Progenitor cell of endocrine pancreas (in vitro differentiated cells): ENCODE measurements around the gene ATP5PD. TPM values are rescaled to one million over a fixed set of nuclear protein-coding genes. Genes with fewer than 3 reads are reported as not detected.

Experiments
- DNase-seq: peaks from one replicate; pipeline ENCODE4 v3.0.0; 2021; ENCODE audit warnings: low spot score; ENCODE audit not compliant: unreplicated experiment
- H3K27ac Mint-ChIP-seq: 2 replicates; pipeline ENCODE4 v1.8.0; 2021; ENCODE audit warnings: mild to moderate bottlenecking, moderate library complexity, mixed read lengths
- H3K27me3 Mint-ChIP-seq: 2 replicates; pipeline ENCODE4 v1.8.0; 2021; ENCODE audit warnings: mixed read lengths
- H3K36me3 Mint-ChIP-seq: 2 replicates; pipeline ENCODE4 v1.8.0; 2022; ENCODE audit warnings: mixed read lengths; ENCODE audit not compliant: insufficient read depth
- H3K4me1 Mint-ChIP-seq: 2 replicates; pipeline ENCODE4 v1.8.0; 2021; ENCODE audit warnings: low read depth, mixed read lengths
- H3K4me3 Mint-ChIP-seq: 2 replicates; pipeline ENCODE4 v1.8.0; 2021; ENCODE audit warnings: low read depth, mild to moderate bottlenecking, moderate library complexity, mixed read lengths
- H3K9me3 Mint-ChIP-seq: 2 replicates; pipeline ENCODE4 v1.8.0; 2021; ENCODE audit warnings: low read depth, mixed read lengths
- CTCF ChIP-seq: fragments of 200-600 bp; sonication (generic); IDR thresholded peaks from one replicate; pipeline ENCODE4 v1.5.0; 2021; ENCODE audit warnings: antibody characterized with exemption, mild to moderate bottlenecking; ENCODE audit not compliant: unreplicated experiment
- total RNA-seq: library from RNA; stranded (reverse); gene quantifications from 2 replicates; pipeline ENCODE4 v1.2.1, GENCODE V29; 2021

The ATP5PD gene
- total RNA-seq, 1 donor from 2014 or later = 160 TPM

DNA sequence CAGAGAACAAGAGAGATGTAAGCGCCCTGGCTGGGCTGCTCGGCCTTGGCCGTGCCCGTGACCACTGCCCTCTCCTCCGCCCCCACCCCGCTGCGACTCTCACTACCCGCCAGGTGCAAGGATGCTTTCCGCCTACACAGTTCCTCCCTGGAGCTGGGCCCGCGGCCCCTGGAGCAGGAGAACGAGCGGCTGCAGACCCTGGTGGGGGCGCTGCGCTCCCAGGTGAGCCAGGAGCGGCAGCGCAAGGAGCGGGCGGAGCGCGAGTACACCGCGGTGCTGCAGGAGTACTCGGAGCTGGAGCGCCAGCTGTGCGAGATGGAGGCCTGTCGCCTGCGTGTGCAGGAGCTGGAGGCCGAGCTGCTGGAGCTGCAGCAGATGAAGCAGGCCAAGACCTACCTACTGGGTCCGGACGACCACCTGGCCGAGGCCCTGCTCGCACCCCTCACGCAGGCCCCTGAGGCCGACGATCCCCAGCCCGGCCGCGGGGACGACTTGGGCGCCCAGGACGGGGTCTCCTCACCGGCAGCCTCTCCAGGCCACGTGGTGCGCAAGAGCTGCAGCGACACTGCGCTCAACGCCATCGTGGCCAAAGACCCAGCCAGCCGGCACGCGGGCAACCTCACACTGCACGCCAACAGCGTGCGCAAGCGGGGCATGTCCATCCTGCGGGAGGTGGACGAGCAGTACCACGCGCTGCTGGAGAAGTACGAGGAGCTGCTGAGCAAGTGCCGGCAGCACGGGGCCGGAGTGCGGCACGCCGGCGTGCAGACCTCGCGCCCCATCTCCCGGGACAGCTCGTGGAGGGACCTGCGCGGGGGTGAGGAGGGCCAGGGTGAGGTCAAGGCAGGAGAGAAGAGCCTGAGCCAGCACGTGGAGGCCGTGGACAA is 43.5 kb downstream of the ATP5PD start:
- no peaks in the 10 kb centered on the region for H3K4me1 Mint-ChIP-seq
- no peak overlapping the region for H3K27ac Mint-ChIP-seq
- no peaks in the 10 kb centered on the region for H3K9me3 Mint-ChIP-seq
- no peaks in the 10 kb centered on the region for H3K27me3 Mint-ChIP-seq
- peaks cover 11% of the 10 kb centered on the region for H3K36me3 Mint-ChIP-seq
- no peak for TF ChIP-seq CTCF
- DNase-seq = no peak
- H3K4me3 Mint-ChIP-seq = no peak overlapping the region

DNA sequence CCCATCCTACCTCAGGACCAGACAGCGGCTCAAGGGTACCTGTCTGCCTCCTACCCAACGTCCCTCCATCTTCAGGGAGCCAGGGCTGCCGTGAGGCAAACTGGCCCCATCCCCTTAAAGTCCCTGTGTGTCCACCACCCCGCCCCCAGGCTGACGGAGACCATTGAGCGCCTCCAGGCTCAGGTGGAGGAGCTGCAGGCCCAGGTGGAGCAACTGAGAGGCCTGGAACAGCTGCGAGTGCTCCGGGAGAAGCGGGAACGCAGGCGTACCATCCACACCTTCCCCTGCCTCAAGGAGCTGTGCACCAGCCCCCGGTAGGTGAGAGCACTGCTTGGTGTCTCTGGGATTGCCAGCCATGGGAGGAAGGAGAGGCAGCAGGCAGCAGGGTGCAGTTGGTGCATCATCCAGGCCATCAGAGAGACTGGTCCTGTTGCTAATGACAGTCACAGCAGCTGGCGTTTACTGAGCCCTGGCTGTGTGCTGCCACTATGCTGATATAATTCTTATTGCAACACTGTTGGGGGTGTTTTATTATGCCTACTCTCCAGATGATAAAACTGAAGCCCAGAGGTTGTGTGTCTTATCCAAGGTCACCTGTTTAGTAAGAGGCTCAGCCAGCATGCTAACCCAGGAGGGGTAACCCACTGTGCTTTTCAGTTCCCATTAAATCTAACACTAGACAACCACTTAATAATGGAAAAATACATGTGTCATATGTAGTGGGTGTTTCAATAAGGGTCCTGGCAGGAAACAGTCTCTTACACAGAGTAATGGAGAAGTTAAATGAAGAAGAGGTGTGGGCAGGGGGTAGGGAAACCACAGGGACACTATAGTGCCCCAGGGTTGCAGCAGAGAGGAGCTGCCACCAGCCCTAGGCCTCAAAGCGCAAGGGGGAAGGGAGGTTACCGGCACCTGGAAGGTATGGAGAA is 44.6 kb downstream of the ATP5PD start:
- Mint-ChIP-seq H3K9me3 (no peaks in the 10 kb centered on the region), H3K27ac (no peak overlapping the region), H3K4me1 (no peaks in the 10 kb centered on the region), H3K4me3 (no peak overlapping the region), H3K27me3 (no peaks in the 10 kb centered on the region), H3K36me3 (peaks cover 11% of the 10 kb centered on the region)
- DNase-seq = no peak
- no peak for TF ChIP-seq CTCF

GRCh38 chr17:74999523-74999922 is 47.2 kb downstream of the ATP5PD start:
- Mint-ChIP-seq H3K4me1 (no peaks in the 10 kb centered on the region), H3K9me3 (no peaks in the 10 kb centered on the region), H3K27me3 (no peaks in the 10 kb centered on the region), H3K36me3 (peaks cover 7% of the 10 kb centered on the region), H3K27ac (no peak overlapping the region), H3K4me3 (no peak overlapping the region)
- no peak for TF ChIP-seq CTCF
- no peak for DNase-seq

DNA sequence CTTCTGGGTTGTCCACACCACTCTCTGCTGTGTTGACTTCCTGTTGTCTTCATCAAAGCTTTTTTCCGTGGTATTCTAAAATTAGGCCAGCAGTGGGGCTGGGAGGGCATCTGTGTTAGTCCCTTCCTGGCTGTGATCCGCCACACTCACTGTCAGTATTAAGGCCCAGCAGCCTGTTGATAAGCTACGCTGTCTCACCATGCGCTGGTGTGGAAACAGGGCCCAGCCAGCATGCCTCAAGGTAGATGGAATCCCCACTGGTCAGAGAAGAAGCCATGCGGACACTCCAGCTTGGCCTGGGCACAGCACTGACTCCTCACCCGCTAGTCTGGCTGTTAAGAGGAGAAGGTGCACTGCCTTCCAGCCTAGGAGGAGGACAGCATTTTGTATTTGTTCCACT is 48.0 kb downstream of the ATP5PD start:
- Mint-ChIP-seq H3K9me3 (no peaks in the 10 kb centered on the region), H3K36me3 (peaks cover 5% of the 10 kb centered on the region), H3K4me3 (no peak overlapping the region), H3K27me3 (no peaks in the 10 kb centered on the region), H3K27ac (no peak overlapping the region), H3K4me1 (no peaks in the 10 kb centered on the region)
- DNase-seq = no peak
- no peak for TF ChIP-seq CTCF

- peak overlapping the region; percentile 53 for H3K27ac Mint-ChIP-seq
- peaks cover 11% of the 10 kb centered on the region for H3K4me1 Mint-ChIP-seq
- H3K27me3 Mint-ChIP-seq = no peaks in the 10 kb centered on the region
Observed at GRCh38 chr17:74995847-74996246, 50.9 kb downstream of the ATP5PD start.

More at GRCh38 chr17:74995847-74996246, 50.9 kb downstream of the ATP5PD start:
- H3K9me3 Mint-ChIP-seq = no peaks in the 10 kb centered on the region
- TF ChIP-seq CTCF = no peak
- no peak overlapping the region for H3K4me3 Mint-ChIP-seq
- H3K36me3 Mint-ChIP-seq = peaks cover 1% of the 10 kb centered on the region
- no peak for DNase-seq
